Right lobe of liver (tissue), 4 donors: ENCODE measurements around the gene ZXDC.

Source experiments
- CTCF ChIP-seq, 4 donors: fragments of 200-600 bp in 3 of 4; fragments of 450-650 bp in 1 of 4; IDR thresholded peaks; one replicate each; pipeline versions ENCODE4 v1.5.1 to v1.8.0; 2016 to 2022; ENCODE audit warnings: antibody characterized with exemption in 4 of 4, mild to moderate bottlenecking in 2 of 4
- POLR2A ChIP-seq: fragments of 450-650 bp; IDR thresholded peaks from one replicate; pipeline ENCODE4 v1.6.1; 2017; ENCODE audit warnings: antibody characterized with exemption, mild to moderate bottlenecking
- donor health status: DM: no; HTN: no; CAD: no.
- donor health status: DM: no; HTN: no; CAD: no.
- donor health status: DM: no; HTN: yes; CAD: no.

DNA sequence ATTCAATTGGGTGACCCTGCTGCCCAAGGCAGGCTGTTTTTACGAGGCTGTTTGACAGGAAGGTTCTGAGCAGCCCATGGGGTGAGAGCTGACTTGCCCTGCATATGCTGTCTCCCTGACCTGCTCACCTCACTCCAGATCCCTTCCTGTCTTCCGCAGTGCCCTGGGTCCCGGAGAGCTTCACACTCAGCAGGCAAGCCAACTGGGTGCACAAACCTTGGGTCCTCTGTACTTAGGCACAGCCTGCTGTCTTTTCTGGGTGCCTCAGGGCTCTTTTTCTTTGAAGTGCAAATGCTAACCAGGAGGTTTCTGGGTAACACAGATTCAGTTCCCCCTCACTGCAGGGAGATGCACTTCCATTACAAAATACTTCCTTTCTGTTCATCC lies 32.8 kb downstream of the ZXDC start:
- TF ChIP-seq POLR2A (no peak), CTCF (IDR thresholded peaks at IDR 0.05) (no peak)
